NCI-H2107 treated with DMSO at 0.1 percent for 48 hours (cell line): ENCODE results near the gene TNFAIP3.
"Not testable (repeated sequence)": the region's sequence is repeated elsewhere in the genome, so short reads cannot be mapped to it uniquely, and the experiment has no call there.

Source experiments
- DNase-seq: peaks from one replicate; lab custom pipeline; 2025; ENCODE audit not compliant: unreplicated experiment; lab: John Stamatoyannopoulos, UW

Gene TNFAIP3

DNA sequence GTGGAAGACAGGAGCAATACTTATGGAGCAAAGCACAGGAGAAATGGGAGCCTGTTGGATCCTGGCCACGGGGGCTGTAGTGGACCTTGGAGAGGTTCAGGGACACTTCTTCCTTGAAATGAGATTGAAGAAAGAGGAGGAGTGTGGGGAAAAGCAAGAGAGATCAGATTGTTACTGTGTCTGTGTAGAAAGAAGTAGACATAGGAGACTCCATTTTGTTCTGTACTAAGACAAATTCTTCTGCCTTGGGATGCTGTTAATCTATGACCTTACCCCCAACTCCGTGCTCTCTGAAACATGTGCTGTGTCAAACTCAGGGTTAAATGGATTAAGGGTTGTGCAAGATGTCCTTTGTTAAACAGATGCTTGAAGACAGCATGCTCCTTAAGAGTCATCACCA lies 22.7 kb upstream of the TNFAIP3 start:
- not testable (repeated sequence) for DNase-seq

DNA sequence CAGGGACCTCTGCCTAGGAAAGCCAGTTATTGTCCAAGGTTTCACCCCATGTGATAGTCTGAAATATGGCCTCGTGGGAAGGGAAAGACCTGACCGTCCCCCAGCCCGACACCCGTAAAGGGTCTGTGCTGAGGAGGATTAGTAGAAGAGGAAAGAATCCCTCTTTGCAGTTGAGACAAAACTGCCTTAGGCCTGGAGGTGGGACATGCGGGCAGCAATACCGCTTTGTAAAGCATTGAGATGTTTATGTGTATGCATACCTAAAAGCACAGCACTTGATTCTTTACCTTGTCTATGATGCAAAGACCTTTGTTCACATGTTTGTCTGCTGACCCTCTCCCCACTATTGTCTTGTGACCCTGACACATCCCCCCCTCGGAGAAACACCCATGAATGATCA lies 22.3 kb upstream of the TNFAIP3 start:
- not testable (repeated sequence) for DNase-seq

DNA sequence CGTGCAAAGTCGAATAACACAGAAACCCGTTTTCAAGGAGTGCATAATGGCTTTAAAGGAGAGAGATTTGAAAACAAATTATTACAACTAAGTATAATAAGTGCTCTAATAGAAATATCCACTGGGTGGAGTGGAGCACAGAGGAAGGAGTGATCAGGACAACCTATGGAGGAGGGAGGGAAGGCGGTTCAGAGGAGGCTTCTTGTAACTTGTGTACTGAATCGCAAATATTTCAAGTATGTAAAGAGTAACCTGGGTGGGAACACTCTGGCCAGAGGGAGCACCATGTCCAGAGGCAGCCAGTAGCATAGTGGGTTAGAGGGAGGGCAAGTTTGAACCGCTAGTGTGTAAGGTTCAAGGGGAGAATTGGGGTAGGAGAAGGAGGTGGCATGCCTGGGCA lies 21.6 kb upstream of the TNFAIP3 start:
- no peak for DNase-seq

DNA sequence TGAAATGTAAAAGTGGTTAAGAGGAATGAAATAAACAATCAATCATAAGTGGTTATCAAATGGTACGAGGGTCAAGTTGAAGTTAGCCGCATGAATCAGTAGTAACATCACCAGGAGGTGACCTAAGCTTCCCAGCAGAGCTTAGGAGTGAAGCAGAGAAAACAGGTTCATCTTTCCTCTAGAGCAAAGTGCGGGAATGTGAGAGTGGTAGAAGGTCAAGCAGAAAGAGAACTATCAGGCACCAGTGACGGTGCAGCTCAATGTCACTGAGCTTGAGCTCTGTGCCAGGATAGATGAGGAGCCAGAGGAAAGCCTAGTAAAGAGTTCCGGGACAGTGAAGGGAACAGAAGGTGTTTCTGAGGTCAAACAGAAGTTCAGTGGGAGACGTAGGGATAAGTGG lies 20.8 kb upstream of the TNFAIP3 start:
- DNase-seq = no peak

DNA sequence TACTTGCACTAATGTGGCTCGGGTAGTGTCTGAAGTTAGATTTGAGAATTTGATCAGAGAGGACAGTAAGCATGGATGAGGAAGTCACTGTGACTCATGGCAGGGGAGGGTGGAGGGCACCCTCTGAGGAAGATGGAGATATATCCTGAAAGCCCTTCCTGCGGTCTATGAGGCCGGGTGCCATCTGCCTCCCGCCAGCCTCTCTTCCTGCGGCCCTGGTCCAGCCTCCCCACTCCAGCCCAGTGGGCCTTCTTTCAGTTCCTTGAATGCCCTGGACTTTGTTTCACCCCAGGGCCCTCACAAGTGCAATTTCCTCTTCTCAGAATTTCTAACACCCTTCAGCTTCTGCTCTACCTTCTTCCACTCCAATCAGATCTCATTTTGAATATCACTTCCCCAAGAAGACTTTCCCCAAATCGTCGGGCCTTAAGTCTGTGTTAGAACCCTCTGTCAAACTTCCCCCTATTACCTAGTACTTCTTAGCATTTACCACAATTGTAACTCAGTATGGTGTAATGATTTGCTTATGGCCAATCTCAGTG lies 20.2 kb upstream of the TNFAIP3 start:
- DNase-seq = no peak

DNA sequence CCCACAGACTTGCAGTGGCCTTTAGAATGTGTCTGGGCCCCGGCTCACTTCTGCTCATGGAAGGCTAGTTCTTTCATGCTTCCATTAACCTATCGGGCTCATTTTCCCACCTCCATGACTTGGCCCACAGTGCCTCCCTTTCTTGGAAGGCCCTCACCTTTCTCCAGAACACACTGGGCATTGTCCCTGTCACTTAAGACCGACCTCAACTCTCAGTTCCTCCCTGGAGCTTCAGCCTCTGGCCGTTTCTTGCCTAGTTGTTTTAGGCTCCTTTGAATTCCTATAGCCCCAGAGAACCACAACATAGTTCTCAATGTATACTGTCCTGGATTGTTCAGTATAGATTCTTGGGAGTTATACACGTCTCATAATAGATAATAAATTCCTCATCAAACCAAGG lies 19.3 kb upstream of the TNFAIP3 start:
- DNase-seq = no peak

DNA sequence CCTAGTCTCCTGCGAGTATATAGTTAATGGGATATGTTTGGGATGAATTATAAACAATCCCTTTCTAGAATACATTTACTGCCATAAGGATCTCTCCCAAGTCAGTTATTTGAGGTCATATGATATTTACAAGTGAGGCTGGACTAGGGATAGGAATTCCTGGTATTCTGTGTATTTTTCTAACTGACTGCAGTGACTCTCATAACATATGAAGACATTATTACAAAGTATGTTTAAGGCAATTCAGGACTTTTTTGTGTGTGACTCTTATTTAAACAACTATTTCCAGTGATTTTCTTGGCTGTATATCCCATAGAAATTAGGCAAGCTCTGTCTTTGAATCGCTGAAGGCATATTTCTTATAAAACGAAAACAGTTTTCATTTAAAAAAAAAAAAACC lies 18.4 kb upstream of the TNFAIP3 start:
- no peak for DNase-seq

DNA sequence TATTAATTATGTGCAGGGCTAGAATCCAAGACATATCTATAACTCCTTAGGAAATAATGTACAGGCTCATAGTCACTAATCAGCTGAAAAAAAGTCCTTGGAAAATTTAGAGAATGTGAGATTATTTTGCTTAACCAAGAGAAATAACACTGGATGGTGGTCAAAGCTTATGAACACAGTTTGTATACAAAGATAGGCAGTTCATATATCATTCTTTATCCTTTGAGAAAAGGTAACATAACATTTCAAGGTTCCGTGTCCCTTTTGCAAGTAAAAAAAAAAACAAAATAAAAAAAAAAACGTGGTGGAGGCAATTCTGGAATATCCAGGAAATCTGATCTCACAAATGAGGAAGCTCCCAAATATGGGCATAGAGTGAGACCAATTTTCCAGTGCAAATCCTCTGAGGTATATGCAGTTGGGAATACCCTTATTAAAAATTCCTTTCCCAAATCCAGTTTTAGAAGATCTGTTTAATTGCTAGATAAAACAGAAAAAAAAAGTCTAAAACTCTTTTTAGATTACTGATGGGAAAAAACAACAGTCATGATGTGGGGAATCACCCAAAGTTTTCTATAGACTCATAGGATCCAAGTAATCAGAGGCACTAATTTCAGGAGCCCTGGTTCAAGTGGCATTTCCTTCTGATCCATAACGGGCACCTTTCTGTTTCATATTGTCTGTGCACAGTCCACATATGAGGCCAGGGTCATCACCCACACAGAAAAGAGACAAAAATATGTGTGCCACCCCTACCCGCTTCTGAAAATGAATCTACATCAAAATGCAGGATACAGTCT lies 17.7 kb upstream of the TNFAIP3 start:
- no peak for DNase-seq

DNA sequence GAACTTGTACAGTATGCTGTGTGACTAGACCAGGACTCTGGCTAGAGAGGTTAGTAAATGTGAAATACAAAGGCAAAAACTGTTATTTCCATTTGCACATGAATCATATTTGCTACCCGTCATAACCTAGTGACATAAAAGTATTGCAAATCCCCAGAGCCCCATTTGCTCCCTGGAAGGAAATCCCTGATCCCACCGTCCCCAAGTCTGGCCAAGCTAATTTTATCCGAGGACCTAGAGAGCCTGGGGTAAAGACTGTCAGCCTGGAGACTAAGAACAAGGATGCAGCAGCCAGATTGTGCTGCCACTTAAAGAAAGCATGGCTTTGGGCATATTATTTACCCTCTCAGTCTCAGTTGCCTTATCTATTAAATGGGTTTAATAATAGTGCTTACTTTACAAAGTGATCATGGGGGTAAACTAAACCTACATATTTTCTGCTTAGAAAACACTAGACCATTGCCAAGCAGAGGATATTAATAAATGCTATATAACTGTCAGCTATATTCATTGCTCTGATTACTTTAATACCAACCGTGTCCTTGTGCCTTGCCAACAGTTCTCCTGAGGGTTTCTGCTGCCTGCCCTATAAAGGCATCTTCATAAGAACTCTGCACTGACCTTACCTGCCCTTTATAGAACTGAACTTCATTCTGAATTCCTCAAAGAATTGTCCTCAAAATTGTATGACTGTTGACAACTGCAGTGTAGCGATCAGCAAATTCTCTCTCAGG lies 16.9 kb upstream of the TNFAIP3 start:
- DNase-seq = no peak

DNA sequence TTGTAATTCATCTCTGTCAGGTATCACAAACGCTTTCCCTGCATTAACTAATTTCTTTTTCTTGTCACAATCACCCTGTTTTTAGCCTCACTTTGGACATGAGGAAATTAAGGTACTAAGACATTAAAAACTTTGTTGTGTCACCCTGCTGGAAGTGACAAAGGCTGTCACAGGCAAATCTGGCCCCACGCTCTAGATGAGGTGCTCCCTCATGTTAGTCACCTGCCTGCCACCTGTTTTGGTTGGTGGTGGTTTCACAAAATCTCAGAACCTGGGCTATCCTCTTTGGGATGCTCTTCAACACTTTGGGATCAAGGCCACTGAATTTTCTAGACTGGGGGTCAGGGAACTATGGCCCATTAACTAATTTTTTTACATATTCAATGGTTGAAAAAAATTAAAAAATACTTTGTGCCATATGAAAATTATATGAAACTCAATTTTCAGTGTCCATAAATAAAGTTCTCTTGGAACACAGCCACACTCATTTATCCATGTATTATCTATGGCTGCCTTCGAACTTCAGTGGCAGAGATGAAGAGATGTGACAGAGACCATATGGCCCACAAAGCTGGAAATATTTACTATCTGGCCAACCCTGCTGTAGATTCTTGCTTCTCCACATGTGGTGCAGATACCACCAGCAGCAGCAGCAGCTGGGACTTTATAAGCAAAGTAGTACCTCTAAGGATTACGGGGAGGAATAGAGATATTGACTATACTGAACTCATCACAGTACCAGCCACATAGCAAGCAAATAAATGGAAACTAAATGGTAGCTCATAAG lies 16.1 kb upstream of the TNFAIP3 start:
- DNase-seq = no peak

DNA sequence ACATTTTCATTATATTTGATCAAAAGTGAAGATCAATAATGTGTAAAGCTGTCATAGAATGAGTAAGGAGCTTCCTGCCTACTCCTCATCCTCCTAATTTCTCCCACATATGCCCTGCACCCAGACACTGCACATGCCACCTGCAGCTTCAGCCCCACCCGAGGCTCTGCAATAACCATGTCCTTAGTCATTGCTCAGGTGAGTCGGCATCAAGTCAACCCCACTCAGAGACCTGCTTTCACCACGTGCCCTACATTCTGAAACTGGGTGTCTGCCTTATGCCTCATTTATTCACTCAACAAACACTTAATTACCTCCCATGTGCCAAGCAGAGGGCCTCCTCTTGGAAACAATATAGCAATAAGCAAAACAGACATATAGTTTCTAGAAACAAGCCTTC lies 15.4 kb upstream of the TNFAIP3 start:
- DNase-seq = no peak

DNA sequence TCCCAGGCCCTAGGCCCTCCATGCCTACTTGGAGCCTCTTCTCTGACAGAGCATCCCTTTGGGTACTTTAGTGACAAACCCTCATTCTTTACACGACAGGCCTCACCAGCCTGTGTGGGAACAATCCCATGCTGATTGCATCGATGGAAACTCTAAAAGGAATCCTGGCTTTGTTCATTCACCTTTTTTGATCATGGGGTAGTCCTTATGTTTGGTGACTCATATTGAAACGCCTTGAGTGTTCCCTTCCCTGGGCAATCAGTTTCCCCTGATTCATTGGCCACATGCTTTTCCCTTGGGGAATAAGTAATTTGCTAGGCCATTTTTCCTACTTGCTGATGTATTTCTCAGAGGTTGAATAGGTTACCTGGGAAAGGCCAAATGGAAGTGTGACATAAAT lies 14.7 kb upstream of the TNFAIP3 start:
- no peak for DNase-seq

DNA sequence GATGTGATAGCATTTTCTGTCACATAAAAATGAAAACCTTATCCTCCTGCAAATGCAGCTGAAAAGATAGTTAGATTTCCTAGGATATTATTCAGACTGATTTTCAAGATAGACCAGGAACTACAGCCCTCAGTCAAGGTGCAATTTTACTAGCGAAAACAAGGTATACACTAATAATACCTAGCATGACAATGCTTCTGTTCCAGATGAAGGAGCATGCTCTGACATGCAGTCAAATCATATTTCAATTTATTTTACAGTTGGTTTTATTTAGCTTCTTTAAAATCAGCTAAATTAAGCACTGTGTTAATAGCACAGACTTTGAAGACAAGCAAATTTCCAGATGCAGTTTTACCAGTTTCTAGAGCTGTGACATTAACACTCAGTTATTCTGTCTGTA lies 14.2 kb upstream of the TNFAIP3 start:
- DNase-seq = no peak

DNA sequence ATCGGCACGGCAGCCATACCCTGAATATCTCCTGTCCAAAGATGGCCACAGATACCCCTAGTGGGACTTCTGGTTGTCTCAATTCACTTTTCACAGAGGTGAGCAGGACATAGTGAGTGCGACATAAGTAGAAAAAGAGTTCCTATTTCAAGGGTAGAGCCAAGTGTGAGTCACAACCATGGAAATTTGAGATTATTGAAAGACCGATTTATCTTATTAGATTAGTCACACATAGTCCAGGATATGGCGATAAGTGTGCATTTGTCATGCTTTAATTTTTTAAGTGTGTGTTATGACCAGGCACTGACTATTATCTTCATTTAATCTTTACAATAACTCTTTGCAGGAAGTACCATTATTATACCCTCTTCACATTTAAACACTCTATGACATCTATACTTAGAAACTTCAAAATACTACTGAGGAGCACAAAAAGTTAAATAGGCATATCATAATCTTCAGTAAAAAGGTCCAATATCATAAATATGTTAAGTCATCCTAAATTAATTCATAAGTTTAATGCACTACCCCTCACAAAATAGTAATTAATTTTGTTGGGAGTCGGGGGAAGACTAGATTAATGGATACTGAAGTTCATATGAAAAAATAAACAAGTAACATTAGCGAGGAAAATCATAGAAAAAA lies 13.4 kb upstream of the TNFAIP3 start:
- DNase-seq = no peak

DNA sequence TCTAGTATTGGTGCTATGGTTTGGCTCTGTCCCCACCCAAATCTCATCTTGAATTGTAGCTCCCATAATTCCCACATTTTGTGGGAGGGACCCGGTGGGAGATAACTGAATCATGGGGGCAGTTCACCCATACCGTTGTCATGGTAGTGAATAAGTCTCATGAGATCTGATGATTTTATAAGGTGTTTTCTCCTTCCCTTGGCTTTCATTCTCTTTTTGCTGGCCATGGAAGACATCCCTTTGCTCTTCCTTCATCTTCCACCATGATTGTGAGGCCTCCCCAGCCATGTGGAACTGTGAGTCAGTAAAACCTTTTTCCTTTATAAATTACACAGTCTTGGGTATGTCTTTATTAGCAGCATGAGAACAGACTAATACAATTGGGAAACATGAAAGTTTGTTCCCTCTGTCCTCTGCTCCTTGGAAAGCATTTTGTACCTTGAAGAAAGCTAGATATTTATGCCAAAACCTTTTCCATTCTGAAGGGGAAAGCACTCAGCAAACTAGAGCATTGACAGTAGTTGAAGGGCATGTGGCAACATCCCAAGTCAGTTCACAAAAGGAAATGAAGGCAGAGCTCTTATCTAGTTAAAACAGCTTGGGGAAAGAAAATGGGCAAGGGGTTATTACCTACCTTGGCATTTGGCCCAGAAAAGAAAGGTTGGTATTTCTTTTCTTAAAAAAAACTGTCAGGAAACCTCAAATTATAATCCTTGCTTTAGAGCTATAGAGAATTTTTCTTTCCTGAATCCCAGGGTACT lies 10.7 kb upstream of the TNFAIP3 start:
- no peak for DNase-seq

DNA sequence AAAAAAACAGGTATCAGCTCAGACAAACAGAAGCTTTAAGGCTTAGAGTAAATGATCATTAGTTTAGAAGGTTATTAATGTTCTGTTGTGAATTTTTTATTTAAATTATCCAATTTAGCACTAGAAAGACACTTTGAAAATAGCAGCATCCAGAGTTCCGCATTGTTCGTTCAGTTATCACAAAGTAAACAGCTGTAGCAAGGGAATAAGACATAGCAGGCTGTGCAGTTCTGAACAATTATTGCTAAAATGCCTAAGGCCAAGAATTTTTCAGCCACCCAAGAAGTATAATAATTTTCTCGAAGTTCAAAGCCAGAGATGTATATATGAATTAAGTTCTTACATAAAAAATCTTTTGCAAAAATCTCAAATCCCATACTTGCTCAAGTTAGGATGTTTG lies 8.0 kb upstream of the TNFAIP3 start:
- DNase-seq = no peak

DNA sequence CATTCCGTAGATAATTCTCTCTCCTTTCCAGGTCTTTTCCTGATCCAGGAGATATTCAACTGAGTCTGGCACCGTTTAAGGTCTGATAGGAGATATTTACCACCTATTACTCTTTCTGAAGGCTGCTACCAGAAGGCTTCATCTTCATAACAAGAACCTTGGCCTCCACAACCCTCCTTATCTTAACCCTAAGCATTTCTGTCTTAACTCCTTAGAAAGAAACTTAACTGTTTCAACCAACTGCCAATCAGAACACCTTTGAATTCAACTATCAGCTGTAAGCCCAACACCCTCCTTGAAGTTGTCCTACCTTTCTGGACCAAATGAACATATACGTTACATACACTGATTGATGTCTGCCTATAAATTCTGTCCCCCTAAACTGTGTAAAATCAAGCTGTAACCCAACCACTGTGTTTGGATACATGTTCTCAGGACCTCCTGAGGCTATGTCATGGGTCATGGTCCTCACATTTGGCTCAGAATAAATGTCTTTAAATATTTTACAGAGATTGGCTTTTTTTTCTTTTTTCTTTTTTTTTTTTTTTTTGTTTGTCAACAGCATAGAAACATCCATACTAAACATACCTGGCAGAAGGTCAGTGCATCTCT lies 6.6 kb upstream of the TNFAIP3 start:
- no peak for DNase-seq

DNA sequence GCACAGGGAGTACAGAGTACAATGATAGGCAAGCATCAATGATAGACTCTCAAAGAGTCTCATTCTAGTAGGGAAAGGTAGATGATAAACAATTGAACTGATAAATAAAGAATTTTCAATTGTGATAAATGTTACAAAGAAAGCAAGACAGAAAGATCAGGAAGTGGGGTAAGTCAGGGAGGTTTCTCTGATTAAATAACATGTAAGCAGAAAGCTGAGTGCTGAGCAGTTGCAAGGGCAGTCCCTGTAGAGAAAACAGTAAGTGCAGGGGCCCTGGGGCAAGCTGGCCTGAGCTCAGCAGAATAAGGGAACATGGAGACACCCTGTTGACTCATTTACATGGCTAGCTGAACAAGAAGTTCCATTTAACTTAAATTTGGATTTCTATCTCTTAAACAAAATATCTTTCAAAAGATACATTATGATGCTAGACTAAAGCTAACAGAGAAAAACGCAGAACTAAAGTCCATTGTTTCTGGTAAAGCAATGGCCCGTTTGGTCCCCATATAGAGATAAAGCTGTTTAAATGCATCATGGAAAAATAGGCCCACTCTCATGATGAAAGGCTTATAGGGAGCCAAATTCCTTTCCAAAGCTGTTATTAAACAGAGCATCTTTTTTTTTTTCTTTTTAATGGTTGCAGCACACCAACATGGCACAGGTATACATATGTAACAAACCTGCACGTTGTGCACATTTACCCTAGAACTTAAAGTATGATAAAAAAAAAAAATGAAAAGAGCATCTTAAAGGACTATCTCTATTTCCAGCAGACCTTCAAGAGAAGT lies 5.3 kb upstream of the TNFAIP3 start:
- DNase-seq = no peak

DNA sequence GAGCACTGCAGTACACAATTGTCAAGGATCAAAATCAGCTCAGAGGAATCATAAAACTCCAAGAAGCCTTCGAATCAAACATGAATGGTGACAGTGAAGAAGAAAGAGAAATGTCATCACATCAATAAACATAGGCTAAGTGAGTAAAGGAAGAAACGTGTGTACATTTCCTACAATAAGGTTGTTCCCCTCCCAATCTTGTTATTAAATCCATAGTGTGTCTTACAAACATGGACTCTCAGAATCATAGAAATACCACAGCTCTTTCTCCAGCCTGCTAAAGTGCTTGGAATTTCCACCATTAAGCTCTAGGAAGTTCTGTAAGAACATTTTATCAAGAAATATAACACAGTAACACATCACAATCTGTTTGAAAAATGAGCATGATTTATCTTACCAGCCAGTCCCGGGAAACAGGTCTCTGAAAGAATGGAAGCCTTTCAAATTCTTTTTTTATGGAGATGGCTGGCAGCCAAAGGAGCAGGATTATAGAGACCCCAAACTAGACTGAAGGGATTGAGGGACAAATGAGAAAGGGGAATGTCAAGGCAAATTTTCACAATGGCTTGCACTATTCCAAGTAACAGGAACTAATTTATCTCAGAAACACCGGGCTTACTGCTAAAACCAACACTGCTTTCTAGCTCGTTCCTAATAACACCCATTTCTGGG lies 4.5 kb upstream of the TNFAIP3 start:
- DNase-seq = no peak
